Occipital lobe (tissue), 2 donors: ENCODE measurements around the gene GPC6. TPM values are rescaled to one million over a fixed set of nuclear protein-coding genes. Genes with fewer than 3 reads are reported as not detected.
"Not testable (repeated sequence)": the region's sequence is repeated elsewhere in the genome, so short reads cannot be mapped to it uniquely, and the experiment has no call there.

Experiments used
- DNase-seq: peaks from one replicate; lab custom pipeline; 2025; lab: John Stamatoyannopoulos, UW
- total RNA-seq: library from RNA; depleted of rRNA; stranded (reverse); fragments of >200 nt; gene quantifications from one replicate; pipeline ENCODE4 v1.2.3, GENCODE V29; 2014

The GPC6 gene
- total RNA-seq, 1 donor from 2014 or later: 9.8 TPM

DNA sequence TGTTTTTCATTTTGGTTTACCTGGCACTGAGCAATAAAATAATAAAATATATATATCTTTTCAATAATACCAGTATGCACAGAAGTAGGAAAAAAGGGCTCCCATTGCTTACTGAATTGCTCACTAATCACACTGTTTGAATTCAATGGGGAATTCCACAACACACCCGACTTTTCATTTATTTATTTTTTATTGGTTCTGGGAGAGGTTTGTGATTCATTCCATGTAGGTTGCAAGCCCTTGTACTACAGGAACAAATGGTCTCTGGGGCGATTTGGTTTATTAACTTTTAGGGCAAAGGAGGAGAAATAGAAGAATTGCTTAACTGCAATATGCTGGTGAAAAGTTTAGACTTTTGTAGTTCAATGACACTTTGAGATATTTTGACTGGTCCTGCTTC, 1045.4 kb downstream of the GPC6 start:
- no peak for DNase-seq

GRCh38 chr13:94280349-94280748, 1053.7 kb downstream of the GPC6 start:
- DNase-seq: no peak

- DNase-seq: no peak
Measured at GRCh38 chr13:94280845-94281244, 1054.2 kb downstream of the GPC6 start.

DNA sequence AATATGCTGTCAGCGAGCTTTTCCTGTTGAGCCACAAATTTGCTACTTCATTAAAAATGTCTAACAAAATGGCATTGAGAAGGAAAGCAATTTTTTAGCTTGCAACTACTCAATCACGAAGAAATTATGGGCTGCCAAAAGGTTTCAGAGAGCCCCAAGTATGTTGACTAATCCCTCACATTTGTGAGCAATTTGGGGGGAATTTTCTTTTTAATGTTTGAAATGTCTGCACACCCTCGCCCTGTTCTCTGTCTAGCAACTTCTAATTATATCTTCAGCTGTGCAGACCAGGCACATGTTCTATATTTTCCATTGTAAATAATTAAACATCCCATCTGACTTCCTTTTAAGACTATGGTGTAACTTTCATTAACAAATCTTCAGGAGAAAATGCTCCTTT, 1060.0 kb downstream of the GPC6 start:
- DNase-seq: no peak

DNA sequence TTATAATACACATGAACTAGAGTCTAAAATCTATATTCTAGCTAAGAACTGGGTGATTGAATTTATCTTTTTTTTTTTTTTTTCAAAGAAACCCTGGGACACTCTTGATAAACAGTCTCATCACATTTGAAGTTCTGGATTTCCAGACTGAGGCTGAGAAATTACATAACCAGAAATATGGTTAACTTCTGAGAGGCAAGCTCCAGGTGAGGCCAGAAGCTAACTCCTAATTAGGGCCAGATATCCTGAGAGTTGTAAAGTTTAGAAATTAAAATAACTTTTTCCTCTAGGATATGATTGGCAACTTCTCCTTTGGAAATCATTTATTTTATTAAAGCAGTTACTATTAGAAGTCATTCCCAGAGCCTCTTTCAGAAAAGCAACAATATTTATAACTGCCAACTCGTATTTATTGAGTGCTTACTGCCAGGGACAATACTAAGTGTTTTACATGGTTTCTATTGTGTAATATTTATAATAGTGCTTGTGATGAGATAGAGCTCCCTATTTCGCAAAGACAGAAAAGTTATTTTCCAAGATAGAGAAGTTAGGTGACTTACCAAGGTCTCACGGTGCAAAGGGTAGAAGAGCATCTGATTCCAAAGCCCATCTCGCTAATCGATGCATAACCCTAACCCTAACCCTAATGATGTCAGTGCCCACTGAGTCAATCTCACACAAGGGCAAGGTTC, 1065.2 kb downstream of the GPC6 start:
- DNase-seq: no peak

- no peak for DNase-seq
Measured at GRCh38 chr13:94292323-94292640, 1065.7 kb downstream of the GPC6 start.

- no peak for DNase-seq
Measured at GRCh38 chr13:94296471-94296870, 1069.9 kb downstream of the GPC6 start.

DNA sequence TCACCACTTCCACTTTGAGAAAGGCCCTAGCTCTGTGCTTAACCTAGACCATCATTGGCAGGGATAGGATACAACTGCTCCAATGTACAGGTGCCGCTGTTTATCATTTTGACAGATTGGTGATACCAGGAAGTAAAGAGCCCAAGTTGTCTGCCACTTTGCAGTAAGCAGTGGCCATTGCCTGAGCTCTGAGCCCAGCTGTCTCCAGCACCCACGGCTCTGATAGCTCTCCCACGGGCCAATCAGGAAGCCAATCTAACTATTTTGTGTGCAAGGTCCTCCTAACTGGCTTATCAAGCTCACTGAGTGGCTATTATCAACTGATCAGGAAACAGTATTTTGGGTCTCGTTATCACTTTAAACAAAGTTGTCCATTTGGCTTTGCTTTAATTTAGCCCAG, 1071.7 kb downstream of the GPC6 start:
- DNase-seq: no peak

- DNase-seq: no peak
Measured at GRCh38 chr13:94300401-94300800, 1073.8 kb downstream of the GPC6 start.

- no peak for DNase-seq
Measured at GRCh38 chr13:94301487-94301886, 1074.9 kb downstream of the GPC6 start.

DNA sequence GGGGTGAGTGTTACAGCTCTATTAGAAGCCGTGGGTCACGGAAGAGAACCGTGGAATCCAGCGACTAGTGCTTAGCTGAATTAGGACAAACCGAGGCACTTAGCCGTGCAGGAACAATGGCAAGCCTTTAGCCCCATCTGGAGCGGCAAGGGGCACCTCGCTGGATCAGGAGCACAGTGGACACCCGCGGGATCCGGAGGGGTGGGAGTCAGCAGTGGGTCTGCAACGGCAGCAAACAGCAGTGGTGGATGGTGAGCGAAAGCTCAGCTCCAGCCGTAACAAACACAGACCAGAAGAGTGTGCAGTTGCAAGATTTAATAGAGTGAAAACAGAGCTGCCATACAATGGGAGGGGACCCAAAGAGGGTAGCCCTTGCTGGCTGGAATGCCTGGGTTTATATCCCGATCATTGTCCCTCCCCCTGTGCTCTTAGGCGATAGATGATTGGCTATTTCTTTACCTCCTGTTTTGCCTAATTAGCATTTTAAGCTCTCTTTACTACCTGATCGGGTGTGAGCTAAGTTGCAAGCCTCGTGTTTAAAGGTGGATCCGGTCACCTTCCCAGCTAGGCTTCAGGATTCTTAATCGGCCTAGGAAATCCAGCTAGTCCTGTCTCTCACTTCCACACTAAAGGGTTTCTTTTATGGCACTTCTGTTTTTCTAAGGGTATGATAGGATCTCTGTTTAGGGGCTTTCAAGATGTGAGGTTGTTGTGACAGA, 1076.4 kb downstream of the GPC6 start:
- DNase-seq: not testable (repeated sequence)

DNA sequence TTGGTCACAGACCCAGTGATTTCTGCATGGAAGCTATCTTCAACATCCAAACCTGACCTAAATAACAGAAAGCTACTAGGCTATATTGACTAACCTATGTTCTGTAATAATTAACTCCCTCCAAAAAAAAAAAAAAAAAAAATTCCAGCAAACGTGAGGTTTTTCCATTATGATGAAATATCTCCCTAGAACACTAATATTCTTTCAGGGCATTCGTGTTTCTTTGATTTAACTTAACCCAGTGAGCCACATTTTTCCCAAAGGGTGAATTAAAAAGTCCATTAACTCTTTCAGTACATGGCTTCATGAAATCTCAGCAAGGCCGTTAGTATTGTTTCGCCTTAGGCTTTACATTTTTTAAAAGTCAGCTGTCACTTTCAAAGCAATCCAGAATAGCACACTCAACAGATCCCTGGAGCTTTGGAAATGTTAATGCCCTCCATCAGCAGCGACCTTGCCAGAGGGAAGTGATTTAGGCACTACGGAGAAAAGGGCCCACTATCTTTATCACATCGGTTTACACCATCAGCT, 1077.1 kb downstream of the GPC6 start:
- DNase-seq: no peak

GRCh38 chr13:94305033-94305432, 1078.4 kb downstream of the GPC6 start:
- no peak for DNase-seq

DNA sequence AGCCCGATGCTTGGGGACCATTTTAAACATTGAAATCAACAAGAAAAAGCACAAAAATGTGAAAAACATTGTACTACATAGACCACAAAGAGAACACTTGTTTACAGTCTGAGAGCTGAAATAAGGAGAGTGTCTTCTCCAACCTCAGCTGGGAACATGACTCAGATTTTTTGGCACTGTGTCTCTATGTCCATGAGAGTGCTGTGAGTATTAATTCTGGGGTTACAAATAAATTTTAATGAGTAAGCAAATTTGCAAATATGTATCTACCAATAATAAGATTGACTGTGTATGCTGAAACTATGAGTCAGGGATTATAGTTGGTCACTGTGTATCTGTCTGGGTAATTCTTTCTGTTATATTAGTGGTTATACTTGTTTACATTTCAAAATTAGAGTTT, 1078.9 kb downstream of the GPC6 start:
- DNase-seq: no peak

DNA sequence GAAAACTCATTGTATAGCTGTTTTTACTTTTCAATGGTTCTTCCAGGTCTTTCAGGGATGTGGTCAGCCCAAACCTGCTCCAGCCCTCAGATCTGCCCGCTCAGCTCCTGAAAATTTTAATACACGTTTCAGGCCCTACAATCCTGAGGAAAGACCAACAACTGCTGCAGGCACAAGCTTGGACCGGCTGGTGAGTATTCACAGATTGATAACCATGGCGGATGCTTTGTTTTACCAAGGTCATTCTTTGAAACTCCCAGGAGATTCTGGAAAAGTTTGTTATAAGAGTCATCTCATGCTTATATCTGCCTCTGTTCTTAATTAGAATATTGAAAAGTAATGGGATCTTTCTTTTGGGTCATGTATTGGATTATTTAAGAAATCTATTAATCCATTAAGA, 1079.3 kb downstream of the GPC6 start:
- DNase-seq: no peak

- no peak for DNase-seq
Measured at GRCh38 chr13:94308832-94309231, 1082.2 kb downstream of the GPC6 start.

- no peak for DNase-seq
Measured at GRCh38 chr13:94309576-94309975, 1083.0 kb downstream of the GPC6 start.

- no peak for DNase-seq
Measured at GRCh38 chr13:94309997-94310855, 1083.6 kb downstream of the GPC6 start.

- no peak for DNase-seq
Measured at GRCh38 chr13:94311893-94312292, 1085.3 kb downstream of the GPC6 start.

DNA sequence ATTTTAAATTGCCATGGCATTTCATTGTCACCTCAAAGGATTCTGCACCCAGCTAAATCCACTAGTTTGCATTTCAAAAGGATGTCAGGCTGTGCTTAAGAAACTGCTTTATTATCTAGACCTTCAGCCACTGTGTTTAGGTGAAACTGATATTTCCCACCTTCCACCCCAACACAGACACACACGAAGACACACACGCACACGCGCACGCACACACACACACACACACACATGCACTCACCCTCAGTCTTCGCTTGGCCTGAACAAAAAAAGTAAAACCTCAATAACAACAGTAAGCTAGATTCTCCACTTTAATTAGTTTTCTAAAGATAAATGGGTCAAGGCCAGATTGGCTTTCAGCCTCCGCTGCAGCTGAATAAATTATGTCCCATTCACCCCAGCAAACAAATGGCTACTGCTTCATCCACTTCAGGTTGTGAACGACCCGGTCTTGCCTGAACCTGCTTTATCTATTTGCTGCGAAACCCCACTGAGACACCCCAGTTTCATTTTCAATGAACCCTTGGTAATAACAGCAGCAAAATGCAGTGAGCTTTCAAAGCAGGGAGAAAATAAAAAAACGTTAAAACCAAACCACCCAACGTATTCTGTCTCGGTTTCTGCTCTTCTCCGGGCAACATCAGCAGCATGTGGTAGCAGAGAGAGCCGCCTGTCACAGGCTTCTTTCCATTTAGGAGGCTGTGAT, 1086.1 kb downstream of the GPC6 start:
- DNase-seq: no peak

DNA sequence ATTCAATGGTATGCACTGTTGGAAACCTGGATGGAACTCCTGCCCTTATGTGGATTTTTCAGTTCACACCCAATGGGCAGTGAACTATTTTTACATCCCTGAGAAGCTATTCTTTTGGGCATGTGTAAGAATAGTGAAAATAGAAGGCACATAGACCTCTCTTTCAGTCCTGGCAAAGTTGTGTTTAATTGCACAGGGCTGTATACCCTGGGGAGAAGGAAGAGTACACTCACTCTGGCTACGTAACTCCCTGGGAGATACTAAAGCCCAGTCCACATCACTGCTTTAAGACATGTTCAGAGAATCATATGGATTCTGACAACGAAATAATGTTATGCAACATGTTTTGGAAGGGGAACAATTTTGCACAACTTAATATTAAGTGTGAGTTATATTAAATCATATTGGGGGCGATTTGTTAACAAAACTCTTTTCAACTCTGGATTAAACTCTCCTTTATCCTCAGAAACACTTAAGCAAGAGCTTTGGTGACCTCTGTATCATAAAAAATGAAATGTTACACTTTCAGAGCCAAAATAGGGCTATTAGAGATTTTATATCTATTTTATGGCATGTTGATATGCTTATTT, 1086.8 kb downstream of the GPC6 start:
- no peak for DNase-seq
